Rectal smooth muscle tissue (tissue), 1 donor: ENCODE results near the gene TTLL10.

Experiments used
- H3K27ac ChIP-seq: one replicate; pipeline ENCODE4 v1.7.0; 2013; ENCODE audit warnings: low read depth, low read length, inconsistent platforms
- H3K27me3 ChIP-seq: one replicate; pipeline ENCODE4 v1.7.0; 2013; ENCODE audit warnings: low read length; ENCODE audit not compliant: control insufficient read depth, insufficient read depth
- H3K36me3 ChIP-seq: one replicate; pipeline ENCODE4 v1.7.0; 2013; ENCODE audit warnings: low read length; ENCODE audit not compliant: control insufficient read depth, insufficient read depth
- H3K4me1 ChIP-seq: one replicate; pipeline ENCODE4 v1.7.0; 2013; ENCODE audit warnings: low read length; ENCODE audit not compliant: control insufficient read depth, insufficient read depth
- H3K4me3 ChIP-seq: one replicate; pipeline ENCODE4 v1.7.0; 2013; ENCODE audit warnings: low read length
- H3K9ac ChIP-seq: one replicate; pipeline ENCODE4 v1.7.0; 2013; ENCODE audit warnings: low read length

The TTLL10 gene

GRCh38 chr1:1234180-1234808 lies 60.6 kb downstream of the TTLL10 start:
- Histone ChIP-seq H3K27me3 (peaks cover 12% of the 10 kb centered on the region), H3K9ac (no peak overlapping the region), H3K4me3 (no peak overlapping the region), H3K4me1 (peaks cover 6% of the 10 kb centered on the region), H3K36me3 (peaks cover 3% of the 10 kb centered on the region), H3K27ac (no peak overlapping the region)

GRCh38 chr1:1235016-1235744 lies 61.5 kb downstream of the TTLL10 start:
- Histone ChIP-seq H3K9ac (no peak overlapping the region), H3K4me3 (no peak overlapping the region), H3K27me3 (peaks cover 21% of the 10 kb centered on the region), H3K4me1 (peaks cover 3% of the 10 kb centered on the region), H3K36me3 (no peaks in the 10 kb centered on the region), H3K27ac (no peak overlapping the region)

- Histone ChIP-seq H3K9ac (no peak overlapping the region), H3K27me3 (peaks cover 23% of the 10 kb centered on the region), H3K4me1 (peaks cover 3% of the 10 kb centered on the region), H3K27ac (no peak overlapping the region), H3K4me3 (no peak overlapping the region), H3K36me3 (no peaks in the 10 kb centered on the region)
These were observed 62.6 kb downstream of the TTLL10 start for GRCh38 chr1:1236176-1236763.

GRCh38 chr1:1236945-1237873 lies 63.5 kb downstream of the TTLL10 start:
- no peak overlapping the region for H3K9ac ChIP-seq

GRCh38 chr1:1237874-1238701 lies 64.4 kb downstream of the TTLL10 start:
- H3K4me3 ChIP-seq = no peak overlapping the region
- H3K9ac ChIP-seq = no peak overlapping the region
- no peak overlapping the region for H3K27ac ChIP-seq
- H3K27me3 ChIP-seq = peaks cover 23% of the 10 kb centered on the region
- H3K4me1 ChIP-seq = no peaks in the 10 kb centered on the region
- no peaks in the 10 kb centered on the region for H3K36me3 ChIP-seq

More at GRCh38 chr1:1236945-1237873, 63.5 kb downstream of the TTLL10 start:
- Histone ChIP-seq H3K4me1 (peaks cover 3% of the 10 kb centered on the region), H3K4me3 (no peak overlapping the region), H3K27ac (no peak overlapping the region), H3K36me3 (no peaks in the 10 kb centered on the region), H3K27me3 (peaks cover 23% of the 10 kb centered on the region)

- Histone ChIP-seq H3K4me3 (no peak overlapping the region), H3K9ac (no peak overlapping the region), H3K27me3 (peaks cover 23% of the 10 kb centered on the region), H3K27ac (no peak overlapping the region), H3K4me1 (no peaks in the 10 kb centered on the region), H3K36me3 (no peaks in the 10 kb centered on the region)
These were observed 65.1 kb downstream of the TTLL10 start for GRCh38 chr1:1238702-1239178.

GRCh38 chr1:1239227-1239613 lies 65.5 kb downstream of the TTLL10 start:
- Histone ChIP-seq H3K27me3 (peaks cover 23% of the 10 kb centered on the region), H3K27ac (no peak overlapping the region), H3K36me3 (no peaks in the 10 kb centered on the region), H3K4me3 (no peak overlapping the region), H3K9ac (no peak overlapping the region), H3K4me1 (no peaks in the 10 kb centered on the region)

- H3K4me3 ChIP-seq = no peak overlapping the region
- no peaks in the 10 kb centered on the region for H3K4me1 ChIP-seq
- peaks cover 23% of the 10 kb centered on the region for H3K27me3 ChIP-seq
- no peaks in the 10 kb centered on the region for H3K36me3 ChIP-seq
- H3K9ac ChIP-seq = no peak overlapping the region
- H3K27ac ChIP-seq = no peak overlapping the region
These were observed 66.1 kb downstream of the TTLL10 start for GRCh38 chr1:1239614-1240347.

GRCh38 chr1:1240348-1240732 lies 66.7 kb downstream of the TTLL10 start:
- no peak overlapping the region for H3K4me3 ChIP-seq
- H3K9ac ChIP-seq = no peak overlapping the region
- no peaks in the 10 kb centered on the region for H3K36me3 ChIP-seq
- peaks cover 23% of the 10 kb centered on the region for H3K27me3 ChIP-seq
- H3K4me1 ChIP-seq = no peaks in the 10 kb centered on the region
- no peak overlapping the region for H3K27ac ChIP-seq

- Histone ChIP-seq H3K9ac (no peak overlapping the region), H3K27me3 (peaks cover 27% of the 10 kb centered on the region)
These were observed 67.3 kb downstream of the TTLL10 start for GRCh38 chr1:1240822-1241587.

More at GRCh38 chr1:1240822-1241587, 67.3 kb downstream of the TTLL10 start:
- Histone ChIP-seq H3K36me3 (no peaks in the 10 kb centered on the region), H3K4me3 (no peak overlapping the region), H3K27ac (no peak overlapping the region), H3K4me1 (no peaks in the 10 kb centered on the region)
